Urinary bladder (tissue), 4 donors: Measurements from ENCODE around the gene TREH. TPM values are rescaled to one million over a fixed set of nuclear protein-coding genes. Genes with fewer than 3 reads are reported as not detected.

Experiments used
- DNase-seq: peaks from one replicate; pipeline ENCODE4 v3.0.0-alpha.2; 2015; ENCODE audit errors: extremely low spot score
- H3K27ac ChIP-seq: one replicate; pipeline ENCODE4 v1.5.1; 2013; ENCODE audit warnings: low read depth, mild to moderate bottlenecking, moderate library complexity
- H3K36me3 ChIP-seq: one replicate; pipeline ENCODE4 v1.6.1; 2013; ENCODE audit warnings: mild to moderate bottlenecking, moderate library complexity; ENCODE audit not compliant: insufficient read depth
- H3K4me1 ChIP-seq: one replicate; pipeline ENCODE4 v1.6.1; 2013; ENCODE audit warnings: mild to moderate bottlenecking, moderate library complexity; ENCODE audit not compliant: insufficient read depth
- H3K4me3 ChIP-seq: one replicate; pipeline ENCODE4 v1.5.1; 2013; ENCODE audit warnings: low read depth, low read length
- WGBS: extraction: QIAGEN DNeasy Blood & Tissue Kit; methylation state at CpG from one replicate; pipeline ENCODE4 v1.1.7; 2013; 5-methylcytosine and 5-hydroxymethylcytosine counted together
- polyA plus RNA-seq: library from polyadenylated mRNA; stranded (reverse); fragments of 200-250 nt; gene quantifications from one replicate; pipeline ENCODE4 v1.2.3, GENCODE V29; 2013
- total RNA-seq: library from RNA; depleted of rRNA; stranded (reverse); fragments of >200 nt; gene quantifications from one replicate; pipeline ENCODE4 v1.2.3, GENCODE V29; 2014
- donor health status: healthy with polysubstance abuse.
- donor health status: healthy.

The TREH gene
- total and polyA plus RNA-seq, 2 donors: 1.0 TPM; not detected in 1

- no peak overlapping the region for H3K27ac ChIP-seq
- H3K36me3 ChIP-seq: no peaks in the 10 kb centered on the region
- no peaks in the 10 kb centered on the region for H3K4me1 ChIP-seq
- H3K4me3 ChIP-seq: no peak overlapping the region
- WGBS: 66% methylated on average over 1 of the region's 1 CpG
- DNase-seq: no peak
These were observed 6.6 kb downstream of the TREH start for GRCh38 chr11:118672846-118673245.

GRCh38 chr11:118671254-118671653 is 8.2 kb downstream of the TREH start:
- WGBS: 94% methylated on average over 2 of the region's 2 CpGs
- Histone ChIP-seq H3K4me1 (no peaks in the 10 kb centered on the region), H3K27ac (no peak overlapping the region), H3K4me3 (no peak overlapping the region), H3K36me3 (no peaks in the 10 kb centered on the region)
- no peak for DNase-seq

GRCh38 chr11:118670063-118670462 is 9.4 kb downstream of the TREH start:
- Histone ChIP-seq H3K4me3 (no peak overlapping the region), H3K27ac (no peak overlapping the region), H3K4me1 (no peaks in the 10 kb centered on the region), H3K36me3 (no peaks in the 10 kb centered on the region)
- 58% methylated on average over 2 of the region's 2 CpGs for WGBS
- no peak for DNase-seq

GRCh38 chr11:118666371-118666770 is 13.1 kb downstream of the TREH start:
- Histone ChIP-seq H3K36me3 (no peaks in the 10 kb centered on the region), H3K4me3 (no peak overlapping the region), H3K4me1 (no peaks in the 10 kb centered on the region), H3K27ac (no peak overlapping the region)
- DNase-seq: no peak
- WGBS: 83% methylated on average over 5 of the region's 5 CpGs

GRCh38 chr11:118663902-118664301 is 15.5 kb downstream of the TREH start:
- 72% methylated on average over 3 of the region's 3 CpGs for WGBS
- H3K4me3 ChIP-seq: no peak overlapping the region
- H3K36me3 ChIP-seq: no peaks in the 10 kb centered on the region
- H3K4me1 ChIP-seq: no peaks in the 10 kb centered on the region
- H3K27ac ChIP-seq: no peak overlapping the region
- no peak for DNase-seq

GRCh38 chr11:118663381-118663780 is 16.1 kb downstream of the TREH start:
- H3K36me3 ChIP-seq: no peaks in the 10 kb centered on the region
- WGBS: 92% methylated on average over 4 of the region's 4 CpGs
- no peak overlapping the region for H3K4me3 ChIP-seq
- H3K4me1 ChIP-seq: no peaks in the 10 kb centered on the region
- H3K27ac ChIP-seq: no peak overlapping the region
- DNase-seq: no peak

- WGBS: 69% methylated on average over 8 of the region's 8 CpGs
- DNase-seq: no peak
- Histone ChIP-seq H3K4me1 (no peaks in the 10 kb centered on the region), H3K36me3 (no peaks in the 10 kb centered on the region), H3K4me3 (no peak overlapping the region), H3K27ac (no peak overlapping the region)
These were observed 16.8 kb downstream of the TREH start for GRCh38 chr11:118662401-118663271.

GRCh38 chr11:118661425-118662301 is 17.8 kb downstream of the TREH start:
- 87% methylated on average over 19 of the region's 19 CpGs for WGBS
- DNase-seq: no peak
- no peaks in the 10 kb centered on the region for H3K36me3 ChIP-seq
- H3K4me3 ChIP-seq: no peak overlapping the region
- H3K27ac ChIP-seq: no peak overlapping the region
- no peaks in the 10 kb centered on the region for H3K4me1 ChIP-seq

GRCh38 chr11:118660681-118661424 is 18.6 kb downstream of the TREH start:
- Histone ChIP-seq H3K4me3 (no peak overlapping the region), H3K27ac (no peak overlapping the region), H3K4me1 (no peaks in the 10 kb centered on the region), H3K36me3 (no peaks in the 10 kb centered on the region)
- DNase-seq: no peak
- 83% methylated on average over 7 of the region's 7 CpGs for WGBS

GRCh38 chr11:118659953-118660680 is 19.3 kb downstream of the TREH start:
- DNase-seq: no peak
- Histone ChIP-seq H3K27ac (no peak overlapping the region), H3K4me3 (no peak overlapping the region), H3K4me1 (no peaks in the 10 kb centered on the region), H3K36me3 (no peaks in the 10 kb centered on the region)
- WGBS: 65% methylated on average over 14 of the region's 14 CpGs

GRCh38 chr11:118659314-118659952 is 20.0 kb downstream of the TREH start:
- H3K4me3 ChIP-seq: no peak overlapping the region
- no peaks in the 10 kb centered on the region for H3K4me1 ChIP-seq
- 15% methylated on average over 26 of the region's 26 CpGs for WGBS
- no peak overlapping the region for H3K27ac ChIP-seq
- no peaks in the 10 kb centered on the region for H3K36me3 ChIP-seq
- peak; percentile 59 for DNase-seq

- WGBS: 54% methylated on average over 16 of the region's 16 CpGs
- H3K4me1 ChIP-seq: no peaks in the 10 kb centered on the region
- H3K36me3 ChIP-seq: no peaks in the 10 kb centered on the region
- H3K27ac ChIP-seq: no peak overlapping the region
- H3K4me3 ChIP-seq: no peak overlapping the region
- DNase-seq: no peak
These were observed 20.8 kb downstream of the TREH start for GRCh38 chr11:118658429-118659313.
